GM12878 (cell line): ENCODE measurements around the gene MEGF6. TPM values are rescaled to one million over a fixed set of nuclear protein-coding genes. Genes with fewer than 3 reads are reported as not detected.

Experiments
- ATAC-seq: fragments of 200-7000 bp; cut with Tn5 transposase; 3 replicates; pipeline ENCODE4 v1.9.1; 2020; ENCODE audit warnings: mild to moderate bottlenecking, moderate library complexity
- BruUV-seq: library from RNA; stranded (reverse); fragments of 400-500 nt; replicated peaks from 2 replicates; lab custom pipeline; 2021; lab: Mats Ljungman, UMichigan
- CTCF ChIA-PET: fragments of 300-600 bp; sonication (Branson Sonifier 250); formaldehyde crosslinking; extraction: SDS; loops from one replicate; lab custom pipeline; 2021; ENCODE audit warnings: inconsistent platforms; lab: Yijun Ruan, JAX
- POLR2A ChIA-PET: fragments of 350-600 bp; formaldehyde crosslinking; extraction: SDS; loops from one replicate; lab custom pipeline; 2021; ENCODE audit warnings: inconsistent platforms; lab: Charles Lee
- RAD21 ChIA-PET: fragments of 300-600 bp; sonication (Branson Sonifier 250); formaldehyde crosslinking; loops from one replicate; lab custom pipeline; 2023; ENCODE audit warnings: antibody characterized with exemption; ENCODE audit not compliant: unreplicated experiment; lab: Charles Lee
- SMC1A ChIA-PET: fragments of 300-600 bp; sonication (Branson Sonifier 250); formaldehyde crosslinking; loops from one replicate; lab custom pipeline; 2023; ENCODE audit not compliant: unreplicated experiment, uncharacterized antibody; lab: Charles Lee
- DNase-seq: peaks from one replicate; pipeline ENCODE4 v3.0.0-alpha.2; 2011; ENCODE audit warnings: low read depth, low spot score
- FAIRE-seq: peaks from 3 replicates; lab custom pipeline; 2011; peaks lifted over from hg19 to GRCh38; lab: Jason Lieb, UNC
- H2AFZ ChIP-seq: 2 replicates; pipeline ENCODE4 v1.6.0; 2011; ENCODE audit warnings: low read depth, low read length, control low read depth; ENCODE audit not compliant: control insufficient read depth
- H3K27ac ChIP-seq: 2 replicates; pipeline ENCODE4 v1.5.1; 2011; ENCODE audit warnings: control low read depth; ENCODE audit not compliant: control insufficient read depth, insufficient read depth
- H3K27me3 ChIP-seq, 2 experiments: replicated peaks in 1 of 2; 2 replicates each; pipeline versions ENCODE4 v1.6.0 to v1.6.1; 2011; ENCODE audit warnings: low read length in 1 of 2; ENCODE audit not compliant: control insufficient read depth in 2 of 2, insufficient read depth in 2 of 2
- H3K36me3 ChIP-seq, 2 experiments: 2 replicates each; pipeline ENCODE4 v1.5.1; 2011; ENCODE audit warnings: low read length in 1 of 2; ENCODE audit not compliant: control insufficient read depth in 2 of 2, insufficient read depth in 2 of 2
- H3K4me1 ChIP-seq: 2 replicates; pipeline ENCODE4 v1.6.1; 2011; ENCODE audit warnings: mild to moderate bottlenecking, low read length, moderate library complexity, mixed read lengths; ENCODE audit not compliant: control insufficient read depth, insufficient read depth
- H3K4me2 ChIP-seq: 2 replicates; pipeline ENCODE4 v1.6.0; 2011; ENCODE audit warnings: control low read depth; ENCODE audit not compliant: control insufficient read depth, insufficient read depth
- H3K4me3 ChIP-seq: fragments of 200-600 bp; sonication (generic); 2 replicates; pipeline ENCODE4 v1.5.1; 2016
- H3K79me2 ChIP-seq: 2 replicates; pipeline ENCODE4 v1.6.0; 2011; ENCODE audit warnings: low read length; ENCODE audit not compliant: control insufficient read depth, insufficient read depth
- H3K9ac ChIP-seq: 2 replicates; pipeline ENCODE4 v1.8.0; 2011; ENCODE audit warnings: low read length, control low read depth, mixed read lengths; ENCODE audit not compliant: control insufficient read depth, insufficient read depth
- H3K9me3 ChIP-seq: replicated peaks from 3 replicates; pipeline ENCODE4 v1.5.1; 2011; ENCODE audit warnings: mild to moderate bottlenecking, low read length; ENCODE audit not compliant: control insufficient read depth, insufficient read depth
- H4K20me1 ChIP-seq: 2 replicates; pipeline ENCODE4 v1.6.0; 2011; ENCODE audit not compliant: control insufficient read depth, insufficient read depth
- ASH2L ChIP-seq: fragments of 300-600, 200-600 bp; sonication (generic); IDR thresholded peaks from 2 replicates; pipeline ENCODE4 v1.6.1; 2017; ENCODE audit warnings: low read depth, mild to moderate bottlenecking, borderline replicate concordance
- CHD2 ChIP-seq: IDR thresholded peaks from 2 replicates; pipeline ENCODE4 v1.6.1; 2011; ENCODE audit warnings: low read depth, low read length, improper control_type of control experiment, borderline replicate concordance
- DPF2 ChIP-seq: fragments of 450-650 bp; IDR thresholded peaks from 2 replicates; pipeline ENCODE4 v1.6.1; 2017; ENCODE audit warnings: mild to moderate bottlenecking
- HCFC1 ChIP-seq: fragments of 150-350 bp; IDR thresholded peaks from 2 replicates; pipeline ENCODE4 v1.6.1; 2014; ENCODE audit warnings: low read length
- JUND ChIP-seq: IDR thresholded peaks from 2 replicates; pipeline ENCODE4 v1.6.1; 2012; ENCODE audit warnings: low read depth, mild to moderate bottlenecking, low read length, improper control_type of control experiment, moderate library complexity
- PML ChIP-seq: IDR thresholded peaks from 2 replicates; pipeline ENCODE4 v1.6.1; 2012; ENCODE audit warnings: low read length, inconsistent platforms
- POLR2AphosphoS2 ChIP-seq: IDR thresholded peaks from 2 replicates; pipeline ENCODE4 v1.6.1; 2011; ENCODE audit warnings: low read depth, mild to moderate bottlenecking, low read length, improper control_type of control experiment, moderate library complexity
- RAD51 ChIP-seq: fragments of 450-650 bp; IDR thresholded peaks from 2 replicates; pipeline ENCODE4 v1.6.1; 2016; ENCODE audit warnings: moderate library complexity, mild to moderate bottlenecking, inconsistent platforms
- RFX5 ChIP-seq: IDR thresholded peaks from 2 replicates; pipeline ENCODE4 v1.6.1; 2011; ENCODE audit warnings: low read depth, low read length, improper control_type of control experiment
- SMAD5 ChIP-seq: IDR thresholded peaks from 2 replicates; pipeline ENCODE4 v1.6.1; 2016; ENCODE audit warnings: antibody characterized with exemption, low read depth
- TCF7 ChIP-seq: IDR thresholded peaks from 2 replicates; pipeline ENCODE4 v1.6.1; 2014; ENCODE audit warnings: antibody characterized with exemption, borderline replicate concordance
- YY1 ChIP-seq: IDR thresholded peaks from 2 replicates; pipeline ENCODE4 v1.6.1; 2011; ENCODE audit warnings: low read depth, mild to moderate bottlenecking, low read length
- WGBS: methylation state at CpG from one replicate; pipeline ENCODE4 v1.1.6; 2016; ENCODE audit warnings: low lambda C conversion rate; ENCODE audit not compliant: insufficient replicate concordance, insufficient coverage; ENCODE audit errors: missing lambda C conversion rate; 5-methylcytosine and 5-hydroxymethylcytosine counted together
- in situ Hi-C: fragments of 300-500 bp; cut with MboI; formaldehyde crosslinking; loops from 9 replicates; pipeline ENCODE4 v1.14.3; 2018; ENCODE audit warnings: mixed read lengths
- intact Hi-C: fragments of 100-400 bp; cut with micrococcal nuclease; formaldehyde crosslinking; loops from one replicate; pipeline ENCODE4 v1.14.2; 2022; ENCODE audit not compliant: unreplicated experiment
- polyA plus RNA-seq, 11 experiments: library from polyadenylated mRNA; depleted of rRNA in 4 of 11; unstranded in 6 of 11; stranded (reverse) in 5 of 11; fragments of >200 nt; fragmentation: Nextera tagmentation in 4 of 11; fragmentation: Illumina TruSeq in 1 of 11; extraction: Ambion mirVana in 4 of 11; extraction: Trizol in 1 of 11; gene quantifications; 1 replicate in 1 of 11; 2 replicates in 10 of 11; pipeline versions ENCODE4 v1.2.1 to v1.2.3, GENCODE V29; 2011 to 2016; ENCODE audit warnings: inconsistent platforms in 2 of 11, missing spikeins in 2 of 11, low read depth in 1 of 11
- total RNA-seq, 4 experiments: library from RNA; depleted of rRNA in 3 of 4; stranded (reverse); fragments of >200 nt in 3 of 4; fragmentation: Illumina TruSeq in 1 of 4; extraction: Trizol in 1 of 4; gene quantifications; 2 replicates each; pipeline versions ENCODE4 v1.2.1 to v1.2.3, GENCODE V29; 2013 to 2021
- TF ChIP-seq, protein P1 (sequence below): fragments of 450-650 bp; IDR thresholded peaks from 2 replicates; pipeline ENCODE4 v1.6.1; 2017; ENCODE audit warnings: mild to moderate bottlenecking, low read depth, inconsistent platforms; ENCODE audit not compliant: poor library complexity, severe bottlenecking
- TF ChIP-seq, protein P2 (sequence below): fragments of 450-650 bp; IDR thresholded peaks from 2 replicates; pipeline ENCODE4 v1.6.1; 2017; ENCODE audit warnings: antibody characterized with exemption, mild to moderate bottlenecking, moderate library complexity
- TF ChIP-seq, protein P3 (sequence below): fragments of 450-650 bp; IDR thresholded peaks from 2 replicates; pipeline ENCODE4 v1.6.1; 2014; ENCODE audit warnings: mild to moderate bottlenecking
- TF ChIP-seq, protein P4 (sequence below): fragments of 450-650 bp; IDR thresholded peaks from 2 replicates; pipeline ENCODE4 v1.6.1; 2017; ENCODE audit warnings: low read depth, mild to moderate bottlenecking, moderate library complexity

Gene MEGF6
- total and polyA plus RNA-seq, 10 of the 15 experiments (the other 5 are each of a cell fraction or from before 2014, with no cell fraction given) = 0.03 to 0.41 TPM; not detected in 8

DNA sequence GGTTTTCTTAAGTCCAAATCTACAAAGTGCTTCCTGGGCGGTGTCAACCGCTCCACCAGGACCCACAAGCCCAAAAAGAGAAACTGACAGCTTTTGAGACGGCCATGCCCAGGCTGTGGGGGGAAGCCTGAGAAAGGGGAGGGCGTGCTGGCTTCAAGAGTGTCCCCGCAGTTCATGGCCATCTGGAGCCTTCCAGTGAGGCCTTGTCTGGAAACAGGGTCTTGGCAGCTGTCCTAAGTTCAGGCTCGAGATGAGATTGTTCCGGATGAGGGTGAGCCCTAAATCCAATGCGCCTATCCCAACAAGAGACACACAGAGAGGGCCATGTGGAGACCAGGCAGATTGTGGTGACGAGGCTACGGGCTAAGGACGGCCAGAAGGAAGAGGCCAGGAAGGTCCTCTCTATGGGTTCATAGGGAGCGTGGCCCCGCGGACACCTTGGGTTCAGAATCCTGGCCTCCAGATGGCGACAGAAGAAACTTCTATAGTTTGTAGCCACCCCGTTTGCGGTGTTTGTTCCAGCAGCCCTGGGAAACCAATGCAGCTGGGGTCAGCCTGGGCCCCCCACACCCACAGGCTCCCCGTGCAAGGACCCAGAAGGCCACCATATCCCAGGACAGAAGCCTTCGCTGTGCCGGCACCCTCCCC, 86.6 kb downstream of the MEGF6 start (continued):
- TF ChIP-seq PML = no peak
- TF ChIP-seq, protein P1, sequence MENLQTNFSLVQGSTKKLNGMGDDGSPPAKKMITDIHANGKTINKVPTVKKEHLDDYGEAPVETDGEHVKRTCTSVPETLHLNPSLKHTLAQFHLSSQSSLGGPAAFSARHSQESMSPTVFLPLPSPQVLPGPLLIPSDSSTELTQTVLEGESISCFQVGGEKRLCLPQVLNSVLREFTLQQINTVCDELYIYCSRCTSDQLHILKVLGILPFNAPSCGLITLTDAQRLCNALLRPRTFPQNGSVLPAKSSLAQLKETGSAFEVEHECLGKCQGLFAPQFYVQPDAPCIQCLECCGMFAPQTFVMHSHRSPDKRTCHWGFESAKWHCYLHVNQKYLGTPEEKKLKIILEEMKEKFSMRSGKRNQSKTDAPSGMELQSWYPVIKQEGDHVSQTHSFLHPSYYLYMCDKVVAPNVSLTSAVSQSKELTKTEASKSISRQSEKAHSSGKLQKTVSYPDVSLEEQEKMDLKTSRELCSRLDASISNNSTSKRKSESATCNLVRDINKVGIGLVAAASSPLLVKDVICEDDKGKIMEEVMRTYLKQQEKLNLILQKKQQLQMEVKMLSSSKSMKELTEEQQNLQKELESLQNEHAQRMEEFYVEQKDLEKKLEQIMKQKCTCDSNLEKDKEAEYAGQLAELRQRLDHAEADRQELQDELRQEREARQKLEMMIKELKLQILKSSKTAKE = no peak
- TF ChIP-seq HCFC1 = no peak
- no peak for TF ChIP-seq DPF2
- no peak for TF ChIP-seq SMAD5
- TF ChIP-seq CHD2 = no peak
- TF ChIP-seq, protein P2, sequence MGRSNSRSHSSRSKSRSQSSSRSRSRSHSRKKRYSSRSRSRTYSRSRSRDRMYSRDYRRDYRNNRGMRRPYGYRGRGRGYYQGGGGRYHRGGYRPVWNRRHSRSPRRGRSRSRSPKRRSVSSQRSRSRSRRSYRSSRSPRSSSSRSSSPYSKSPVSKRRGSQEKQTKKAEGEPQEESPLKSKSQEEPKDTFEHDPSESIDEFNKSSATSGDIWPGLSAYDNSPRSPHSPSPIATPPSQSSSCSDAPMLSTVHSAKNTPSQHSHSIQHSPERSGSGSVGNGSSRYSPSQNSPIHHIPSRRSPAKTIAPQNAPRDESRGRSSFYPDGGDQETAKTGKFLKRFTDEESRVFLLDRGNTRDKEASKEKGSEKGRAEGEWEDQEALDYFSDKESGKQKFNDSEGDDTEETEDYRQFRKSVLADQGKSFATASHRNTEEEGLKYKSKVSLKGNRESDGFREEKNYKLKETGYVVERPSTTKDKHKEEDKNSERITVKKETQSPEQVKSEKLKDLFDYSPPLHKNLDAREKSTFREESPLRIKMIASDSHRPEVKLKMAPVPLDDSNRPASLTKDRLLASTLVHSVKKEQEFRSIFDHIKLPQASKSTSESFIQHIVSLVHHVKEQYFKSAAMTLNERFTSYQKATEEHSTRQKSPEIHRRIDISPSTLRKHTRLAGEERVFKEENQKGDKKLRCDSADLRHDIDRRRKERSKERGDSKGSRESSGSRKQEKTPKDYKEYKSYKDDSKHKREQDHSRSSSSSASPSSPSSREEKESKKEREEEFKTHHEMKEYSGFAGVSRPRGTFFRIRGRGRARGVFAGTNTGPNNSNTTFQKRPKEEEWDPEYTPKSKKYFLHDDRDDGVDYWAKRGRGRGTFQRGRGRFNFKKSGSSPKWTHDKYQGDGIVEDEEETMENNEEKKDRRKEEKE = no peak
- TF ChIP-seq YY1 = no peak
- TF ChIP-seq, all 136 proteins: peak for 0

DNA sequence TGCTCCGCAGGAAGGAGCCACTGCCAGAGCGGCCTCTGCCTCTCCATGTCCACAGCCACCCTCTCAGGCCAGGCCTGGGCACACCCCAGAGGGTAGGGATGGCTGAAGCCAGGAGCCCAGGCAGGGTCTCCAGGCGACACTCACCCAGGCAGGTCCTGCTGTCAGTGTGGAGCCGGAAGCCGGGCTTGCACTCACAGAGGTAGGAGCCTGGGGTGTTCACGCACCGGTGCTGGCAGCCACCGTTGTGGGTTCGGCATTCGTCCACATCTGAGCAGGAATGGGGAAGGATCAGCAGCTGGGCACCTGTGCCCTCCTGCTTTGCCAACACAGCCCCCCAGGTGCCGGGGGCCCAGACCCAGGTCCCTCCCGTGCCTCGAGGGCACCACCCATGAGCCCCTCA, 87.3 kb downstream of the MEGF6 start:
- in situ Hi-C loops = no loop called here
- TF ChIP-seq, protein P3, sequence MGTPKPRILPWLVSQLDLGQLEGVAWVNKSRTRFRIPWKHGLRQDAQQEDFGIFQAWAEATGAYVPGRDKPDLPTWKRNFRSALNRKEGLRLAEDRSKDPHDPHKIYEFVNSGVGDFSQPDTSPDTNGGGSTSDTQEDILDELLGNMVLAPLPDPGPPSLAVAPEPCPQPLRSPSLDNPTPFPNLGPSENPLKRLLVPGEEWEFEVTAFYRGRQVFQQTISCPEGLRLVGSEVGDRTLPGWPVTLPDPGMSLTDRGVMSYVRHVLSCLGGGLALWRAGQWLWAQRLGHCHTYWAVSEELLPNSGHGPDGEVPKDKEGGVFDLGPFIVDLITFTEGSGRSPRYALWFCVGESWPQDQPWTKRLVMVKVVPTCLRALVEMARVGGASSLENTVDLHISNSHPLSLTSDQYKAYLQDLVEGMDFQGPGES = no peak
- TF ChIP-seq POLR2AphosphoS2 (no peak), RFX5 (no peak), JUND (no peak), TCF7 (no peak), RAD51 (no peak), ASH2L (no peak)
- TF ChIP-seq, protein P4, sequence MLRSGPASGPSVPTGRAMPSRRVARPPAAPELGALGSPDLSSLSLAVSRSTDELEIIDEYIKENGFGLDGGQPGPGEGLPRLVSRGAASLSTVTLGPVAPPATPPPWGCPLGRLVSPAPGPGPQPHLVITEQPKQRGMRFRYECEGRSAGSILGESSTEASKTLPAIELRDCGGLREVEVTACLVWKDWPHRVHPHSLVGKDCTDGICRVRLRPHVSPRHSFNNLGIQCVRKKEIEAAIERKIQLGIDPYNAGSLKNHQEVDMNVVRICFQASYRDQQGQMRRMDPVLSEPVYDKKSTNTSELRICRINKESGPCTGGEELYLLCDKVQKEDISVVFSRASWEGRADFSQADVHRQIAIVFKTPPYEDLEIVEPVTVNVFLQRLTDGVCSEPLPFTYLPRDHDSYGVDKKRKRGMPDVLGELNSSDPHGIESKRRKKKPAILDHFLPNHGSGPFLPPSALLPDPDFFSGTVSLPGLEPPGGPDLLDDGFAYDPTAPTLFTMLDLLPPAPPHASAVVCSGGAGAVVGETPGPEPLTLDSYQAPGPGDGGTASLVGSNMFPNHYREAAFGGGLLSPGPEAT = no peak

More for the DNA sequence above, 87.3 kb downstream of the MEGF6 start:
- ATAC-seq (no peak), FAIRE-seq (no peak), DNase-seq (no peak)
- Histone ChIP-seq H3K4me3 (no peak overlapping the region), H3K27ac (no peak overlapping the region), H3K4me2 (no peak overlapping the region), H3K4me1 (no peaks in the 10 kb centered on the region), H2AFZ (no peak overlapping the region), H3K27me3 (peaks cover 0 to 2% of the 10 kb centered on the region in 2 experiments; a peak in 2 of 4 replicates), H3K79me2 (no peaks in the 10 kb centered on the region), H4K20me1 (no peaks in the 10 kb centered on the region), H3K36me3 (no peaks in the 10 kb centered on the region), H3K9ac (no peak overlapping the region), H3K9me3 (no peaks in the 10 kb centered on the region)
- intact Hi-C loops = no loop called here
- ChIA-PET CTCF (no interaction called here), SMC1A (no interaction called here), RAD21 (no interaction called here), POLR2A (no interaction called here)
- WGBS = 62% methylated on average over 13 of the region's 13 CpGs
- BruUV-seq = no TSS peak
